IMR-90 (cell line): ENCODE data around the gene TKFC. TPM values are rescaled to one million over a fixed set of nuclear protein-coding genes. Genes with fewer than 3 reads are reported as not detected.

Experiments
- ATAC-seq: fragments of 200-7000 bp; cut with Tn5 transposase; 2 replicates; pipeline ENCODE4 v1.9.1; 2020; ENCODE audit warnings: low read depth, mild to moderate bottlenecking, moderate library complexity
- BruUV-seq: library from RNA; stranded (reverse); fragments of 400-500 nt; replicated peaks from 2 replicates; lab custom pipeline; 2021; lab: Mats Ljungman, UMichigan
- CTCF ChIA-PET: fragments of 300-600 bp; formaldehyde crosslinking; extraction: SDS; loops from one replicate; lab custom pipeline; 2021; ENCODE audit warnings: antibody characterized with exemption; lab: Yijun Ruan, JAX
- POLR2A ChIA-PET: fragments of 300-600 bp; sonication (Branson Sonifier 250); formaldehyde crosslinking; loops from one replicate; lab custom pipeline; 2022; ENCODE audit warnings: antibody characterized with exemption; ENCODE audit not compliant: unreplicated experiment; lab: Charles Lee
- DNase-seq: peaks from one replicate; pipeline ENCODE4 v3.0.0; 2013
- H2AFZ ChIP-seq: replicated peaks from 2 replicates; pipeline ENCODE3; 2013; ENCODE audit warnings: low read length, mild to moderate bottlenecking; ENCODE audit not compliant: poor library complexity
- H2AK5ac ChIP-seq: 2 replicates; pipeline ENCODE4 v1.6.1; 2013; ENCODE audit warnings: low read depth, low read length, inconsistent platforms
- H2AK9ac ChIP-seq: replicated peaks from 2 replicates; pipeline ENCODE3; 2013; ENCODE audit warnings: mild to moderate bottlenecking, low read depth, low read length, moderate library complexity; ENCODE audit not compliant: poor library complexity
- H2BK120ac ChIP-seq: 2 replicates; pipeline ENCODE4 v1.6.1; 2013; ENCODE audit warnings: low read depth, low read length, inconsistent platforms
- H2BK15ac ChIP-seq: 3 replicates; pipeline ENCODE4 v1.6.1; 2013; ENCODE audit warnings: low read depth, low read length, inconsistent platforms
- H2BK20ac ChIP-seq: 2 replicates; pipeline ENCODE4 v1.6.1; 2013; ENCODE audit warnings: low read depth, mild to moderate bottlenecking, inconsistent platforms, low read length, moderate library complexity
- H2BK5ac ChIP-seq: 2 replicates; pipeline ENCODE4 v1.6.1; 2013; ENCODE audit warnings: mild to moderate bottlenecking, low read depth, low read length, inconsistent platforms; ENCODE audit not compliant: poor library complexity, severe bottlenecking
- H3K14ac ChIP-seq: replicated peaks from 2 replicates; pipeline ENCODE4 v1.6.1; 2013; ENCODE audit warnings: low read depth, low read length, inconsistent platforms
- H3K18ac ChIP-seq: 2 replicates; pipeline ENCODE4 v1.6.1; 2013; ENCODE audit warnings: low read depth, low read length, control low read depth
- H3K23ac ChIP-seq: 2 replicates; pipeline ENCODE4 v1.6.1; 2013; ENCODE audit warnings: low read depth, low read length, inconsistent platforms
- H3K27ac ChIP-seq: 2 replicates; pipeline ENCODE4 v1.5.1; 2013; ENCODE audit warnings: mild to moderate bottlenecking, control low read depth, low read length; ENCODE audit not compliant: insufficient read depth
- H3K27me3 ChIP-seq: 2 replicates; pipeline ENCODE4 v1.6.1; 2013; ENCODE audit warnings: low read length; ENCODE audit not compliant: control insufficient read depth, insufficient read depth
- H3K36me3 ChIP-seq: 2 replicates; pipeline ENCODE4 v1.6.1; 2013; ENCODE audit warnings: low read length, mixed read lengths; ENCODE audit not compliant: control insufficient read depth, insufficient read depth
- H3K4ac ChIP-seq: 2 replicates; pipeline ENCODE4 v1.6.1; 2013; ENCODE audit warnings: low read depth, low read length, inconsistent platforms
- H3K4me1 ChIP-seq: 2 replicates; pipeline ENCODE4 v1.6.1; 2013; ENCODE audit warnings: low read length, mixed read lengths; ENCODE audit not compliant: control insufficient read depth, insufficient read depth
- H3K4me2 ChIP-seq: 2 replicates; pipeline ENCODE4 v1.6.1; 2013; ENCODE audit warnings: low read depth, mild to moderate bottlenecking, control low read depth, low read length, moderate library complexity
- H3K4me3 ChIP-seq: 2 replicates; pipeline ENCODE4 v1.5.1; 2013; ENCODE audit warnings: low read depth, mild to moderate bottlenecking, control low read depth, low read length, moderate library complexity; ENCODE audit not compliant: insufficient read depth
- H3K56ac ChIP-seq: 2 replicates; pipeline ENCODE4 v1.6.1; 2013; ENCODE audit warnings: low read length, inconsistent platforms; ENCODE audit not compliant: insufficient read depth; ENCODE audit errors: extremely low read depth
- H3K79me1 ChIP-seq, 2 experiments: 2 replicates each; pipeline ENCODE4 v1.6.1; 2013; ENCODE audit warnings: low read length in 2 of 2, inconsistent platforms in 1 of 2, low read depth in 1 of 2
- H3K9ac ChIP-seq: 2 replicates; pipeline ENCODE4 v1.6.1; 2013; ENCODE audit warnings: low read depth, low read length, control low read depth
- H3K9me1 ChIP-seq: 2 replicates; pipeline ENCODE4 v1.6.1; 2013; ENCODE audit warnings: low read length, inconsistent platforms; ENCODE audit not compliant: insufficient read depth
- H3K9me3 ChIP-seq: 2 replicates; pipeline ENCODE4 v1.6.1; 2013; ENCODE audit warnings: low read length; ENCODE audit not compliant: control insufficient read depth, insufficient read depth
- H4K20me1 ChIP-seq: 2 replicates; pipeline ENCODE4 v1.6.1; 2013; ENCODE audit warnings: low read length, inconsistent platforms; ENCODE audit not compliant: insufficient read depth
- H4K5ac ChIP-seq: 2 replicates; pipeline ENCODE4 v1.6.1; 2013; ENCODE audit warnings: mild to moderate bottlenecking, low read depth, low read length, control low read depth
- H4K8ac ChIP-seq, 2 experiments: 2 replicates each; pipeline ENCODE4 v1.6.1; 2013; ENCODE audit warnings: low read depth in 2 of 2, low read length in 2 of 2, control low read depth in 1 of 2, inconsistent platforms in 1 of 2
- H4K91ac ChIP-seq: 2 replicates; pipeline ENCODE4 v1.6.1; 2013; ENCODE audit warnings: low read depth, low read length, inconsistent platforms; ENCODE audit not compliant: insufficient read depth
- NFE2L2 ChIP-seq: fragments of 150-350 bp; IDR thresholded peaks from 2 replicates; pipeline ENCODE4 v1.6.1; 2016; ENCODE audit warnings: low read depth, mild to moderate bottlenecking, low read length
- POLR2A ChIP-seq: IDR thresholded peaks from 2 replicates; pipeline ENCODE4 v1.6.1; 2012; ENCODE audit warnings: mild to moderate bottlenecking, low read depth, low read length
- WGBS, 2 experiments: methylation state at CpG; one replicate each; pipeline versions ENCODE4 v1.1.5 to v1.1.7; 2013; ENCODE audit warnings: missing lambda C conversion rate in 2 of 2; ENCODE audit not compliant: insufficient read length in 1 of 2; ENCODE audit errors: extremely low coverage in 2 of 2; 5-methylcytosine and 5-hydroxymethylcytosine counted together
- dilution Hi-C: fragments of 300-500 bp; cut with HindIII; formaldehyde crosslinking; loops from one replicate; pipeline ENCODE4 v1.14.3; 2018; ENCODE audit warnings: low sequenced_read_pairs; ENCODE audit not compliant: unreplicated experiment
- in situ Hi-C: fragments of 300-500 bp; cut with MboI; formaldehyde crosslinking; loops from 3 replicates; pipeline ENCODE4 v1.14.3; 2019; ENCODE audit warnings: low sequenced_read_pairs, inconsistent platforms, mixed read lengths
- intact Hi-C: fragments of 100-400 bp; cut with micrococcal nuclease; formaldehyde crosslinking; loops from 2 replicates; pipeline ENCODE4 v1.10.0; 2022
- polyA plus RNA-seq, 3 experiments: library from polyadenylated mRNA; depleted of rRNA; stranded (reverse); fragments of >200 nt; gene quantifications; 2 replicates each; pipeline ENCODE4 v1.2.3, GENCODE V29; 2012; ENCODE audit warnings: low replicate concordance in 1 of 3
- total RNA-seq: library from RNA; depleted of rRNA; stranded (reverse); fragments of >200 nt; gene quantifications from 2 replicates; pipeline ENCODE4 v1.2.3, GENCODE V29; 2012

The TKFC gene
- total and polyA plus RNA-seq, 2 of the 4 experiments (the other 2 are of a cell fraction) = 10.4 to 30.8 TPM

GRCh38 chr11:61309739-61310138 lies 23.3 kb upstream of the TKFC start:
- H3K9me1 ChIP-seq = no peaks in the 10 kb centered on the region; the same call in 1 of the 2 replicates
- no peak overlapping the region for H3K56ac ChIP-seq
- in situ Hi-C loops = loop anchor here (25.0 kb wide), 1 partner anchor 1697 kb away; the partner anchor contains the start of gene OSBP

More at GRCh38 chr11:61309739-61310138, 23.3 kb upstream of the TKFC start:
- no CpG with 5 or more reads among the region's 7 CpGs for WGBS, 2 experiments
- H3K14ac ChIP-seq = no peak overlapping the region
- no peak overlapping the region for H2AFZ ChIP-seq
- no peaks in the 10 kb centered on the region for H3K4me1 ChIP-seq
- no peak overlapping the region for H3K4me3 ChIP-seq
- dilution Hi-C loops (no loop called here), intact Hi-C loops (no loop called here)
- H3K9ac ChIP-seq = no peak overlapping the region
- no peak overlapping the region for H2BK5ac ChIP-seq
- H2BK120ac ChIP-seq = no peak overlapping the region
- H3K4ac ChIP-seq = no peak overlapping the region
- H3K9me3 ChIP-seq = no peaks in the 10 kb centered on the region
- no peak overlapping the region for H3K27ac ChIP-seq
- peaks cover 21 to 36% of the 10 kb centered on the region in 2 experiments for H3K79me1 ChIP-seq
- no peaks in the 10 kb centered on the region for H3K27me3 ChIP-seq
- TF ChIP-seq POLR2A (no peak), NFE2L2 (no peak)
- H2AK9ac ChIP-seq = no peak overlapping the region
- no peak overlapping the region for H2AK5ac ChIP-seq
- no peak overlapping the region for H3K18ac ChIP-seq
- no peak for DNase-seq
- H3K23ac ChIP-seq = no peak overlapping the region
- H2BK15ac ChIP-seq = no peak overlapping the region
- no peak overlapping the region for H2BK20ac ChIP-seq
- peaks cover 25% of the 10 kb centered on the region; the same call in 1 of the 2 replicates for H4K20me1 ChIP-seq
- no peak overlapping the region for H4K5ac ChIP-seq
- BruUV-seq = no TSS peak
- peaks cover 81% of the 10 kb centered on the region for H3K36me3 ChIP-seq
- H4K91ac ChIP-seq = no peak overlapping the region
- H3K4me2 ChIP-seq = no peak overlapping the region
- CTCF ChIA-PET = interaction anchor here (1.2 kb wide), 1 partner anchor 82 kb away, joined by 3 read pairs; no protein-coding TSS in a partner anchor
- no peak for ATAC-seq
- POLR2A ChIA-PET = no interaction called here
- no peak overlapping the region for H4K8ac ChIP-seq
